H9 (cell line): ENCODE results near the gene TBC1D17. TPM values are rescaled to one million over a fixed set of nuclear protein-coding genes. Genes with fewer than 3 reads are reported as not detected.

ENCODE experiments used
- DNase-seq: peaks from one replicate; pipeline ENCODE4 v3.0.0-alpha.2; 2017
- H2AFZ ChIP-seq: one replicate; pipeline ENCODE4 v1.6.1; 2013; ENCODE audit warnings: mild to moderate bottlenecking, low read length, control low read depth, moderate library complexity
- H2AK5ac ChIP-seq: 2 replicates; pipeline ENCODE4 v1.6.1; 2013; ENCODE audit warnings: low read length, control low read depth, mixed read lengths; ENCODE audit not compliant: insufficient read length
- H2BK120ac ChIP-seq: one replicate; pipeline ENCODE4 v1.6.1; 2013; ENCODE audit warnings: low read depth, mild to moderate bottlenecking, low read length, control low read depth, inconsistent platforms; ENCODE audit not compliant: poor library complexity, severe bottlenecking
- H2BK12ac ChIP-seq: 2 replicates; pipeline ENCODE4 v1.6.1; 2013; ENCODE audit warnings: low read length, control low read depth, mixed read lengths, low read depth; ENCODE audit not compliant: insufficient read length
- H2BK15ac ChIP-seq: 2 replicates; pipeline ENCODE4 v1.6.1; 2013; ENCODE audit warnings: low read depth, low read length, control low read depth
- H2BK20ac ChIP-seq: one replicate; pipeline ENCODE4 v1.6.1; 2013; ENCODE audit warnings: low read depth, mild to moderate bottlenecking, low read length, control low read depth, inconsistent platforms; ENCODE audit not compliant: poor library complexity, severe bottlenecking
- H2BK5ac ChIP-seq: 2 replicates; pipeline ENCODE4 v1.6.1; 2013; ENCODE audit warnings: low read length, control low read depth, mixed read lengths; ENCODE audit not compliant: insufficient read length
- H3K14ac ChIP-seq: 2 replicates; pipeline ENCODE4 v1.6.1; 2013; ENCODE audit warnings: low read length, control low read depth; ENCODE audit not compliant: insufficient read depth
- H3K18ac ChIP-seq: 2 replicates; pipeline ENCODE4 v1.6.1; 2013; ENCODE audit warnings: low read depth, mild to moderate bottlenecking, mixed read lengths, low read length, control low read depth; ENCODE audit not compliant: insufficient read length
- H3K23ac ChIP-seq: 2 replicates; pipeline ENCODE4 v1.6.1; 2013; ENCODE audit warnings: low read length, control low read depth, mixed read lengths, low read depth; ENCODE audit not compliant: insufficient read length
- H3K23me2 ChIP-seq: 2 replicates; pipeline ENCODE4 v1.6.1; 2013; ENCODE audit warnings: low read depth, mild to moderate bottlenecking, mixed read lengths, low read length, control low read depth; ENCODE audit not compliant: insufficient read length, poor library complexity, severe bottlenecking
- H3K27ac ChIP-seq: 2 replicates; pipeline ENCODE4 v1.5.1; 2013; ENCODE audit warnings: low read length, control low read depth, mixed read lengths, low read depth; ENCODE audit not compliant: insufficient read length
- H3K27me3 ChIP-seq: 2 replicates; pipeline ENCODE4 v1.6.1; 2013; ENCODE audit warnings: low read length, control low read depth, inconsistent platforms; ENCODE audit not compliant: insufficient read depth
- H3K4ac ChIP-seq: 2 replicates; pipeline ENCODE4 v1.6.1; 2013; ENCODE audit warnings: low read depth, mild to moderate bottlenecking, control low read depth, inconsistent platforms, low read length, moderate library complexity
- H3K4me1 ChIP-seq: 2 replicates; pipeline ENCODE4 v1.6.1; 2013; ENCODE audit warnings: low read length, control low read depth, inconsistent platforms; ENCODE audit not compliant: insufficient read depth
- H3K4me2 ChIP-seq: 2 replicates; pipeline ENCODE4 v1.6.1; 2013; ENCODE audit warnings: low read length, control low read depth, mixed read lengths; ENCODE audit not compliant: insufficient read length, insufficient read depth
- H3K56ac ChIP-seq: 2 replicates; pipeline ENCODE4 v1.6.1; 2013; ENCODE audit warnings: low read depth, mild to moderate bottlenecking, mixed read lengths, low read length, control low read depth; ENCODE audit not compliant: insufficient read length
- H3K79me1 ChIP-seq: 2 replicates; pipeline ENCODE4 v1.6.1; 2013; ENCODE audit warnings: low read depth, mild to moderate bottlenecking, moderate library complexity, low read length, control low read depth, inconsistent platforms; ENCODE audit not compliant: insufficient read depth, poor library complexity, severe bottlenecking
- H3K79me2 ChIP-seq: 2 replicates; pipeline ENCODE4 v1.6.1; 2013; ENCODE audit warnings: low read length, control low read depth, inconsistent platforms; ENCODE audit not compliant: insufficient read depth
- H3K9ac ChIP-seq: 2 replicates; pipeline ENCODE4 v1.6.1; 2013; ENCODE audit warnings: low read length, control low read depth, mixed read lengths; ENCODE audit not compliant: insufficient read length; ENCODE audit errors: extremely low read depth
- H3K9me3 ChIP-seq: one replicate; pipeline ENCODE4 v1.6.1; 2013; ENCODE audit warnings: low read depth, low read length, inconsistent platforms; ENCODE audit not compliant: control insufficient read depth
- H3T11ph ChIP-seq: one replicate; pipeline ENCODE4 v1.6.1; 2013; ENCODE audit warnings: mild to moderate bottlenecking, low read length, control low read depth, inconsistent platforms
- H4K20me1 ChIP-seq: one replicate; pipeline ENCODE4 v1.6.1; 2013; ENCODE audit not compliant: control insufficient read depth, insufficient read length, insufficient read depth
- H4K5ac ChIP-seq: 2 replicates; pipeline ENCODE4 v1.6.1; 2013; ENCODE audit warnings: low read depth, mild to moderate bottlenecking, mixed read lengths, low read length, control low read depth; ENCODE audit not compliant: insufficient read length
- H4K8ac ChIP-seq: replicated peaks from 2 replicates; pipeline ENCODE4 v1.6.1; 2013; ENCODE audit warnings: low read length, control low read depth, mixed read lengths, low read depth; ENCODE audit not compliant: insufficient read length
- H4K91ac ChIP-seq: 2 replicates; pipeline ENCODE4 v1.6.1; 2013; ENCODE audit warnings: low read depth, mild to moderate bottlenecking, moderate library complexity, mixed read lengths, low read length, control low read depth; ENCODE audit not compliant: insufficient read length
- H3K27ac Mint-ChIP-seq, 3 experiments: 2 replicates in 2 of 3; 3 replicates in 1 of 3; pipeline ENCODE4 v1.8.0; 2020 to 2021; ENCODE audit warnings: mixed read lengths in 3 of 3, mild to moderate bottlenecking in 1 of 3, moderate library complexity in 1 of 3
- H3K27me3 Mint-ChIP-seq: 2 replicates; pipeline ENCODE4 v1.8.0; 2021; ENCODE audit warnings: low read depth, mild to moderate bottlenecking, moderate library complexity, mixed read lengths
- H3K36me3 Mint-ChIP-seq, 3 experiments: 2 replicates in 2 of 3; 3 replicates in 1 of 3; pipeline ENCODE4 v1.8.0; 2020 to 2021; ENCODE audit warnings: low read depth in 3 of 3, mixed read lengths in 3 of 3; ENCODE audit not compliant: insufficient read depth in 1 of 3
- H3K4me1 Mint-ChIP-seq, 2 experiments: 2 replicates each; pipeline ENCODE4 v1.8.0; 2020; ENCODE audit warnings: mixed read lengths in 2 of 2
- H3K4me3 Mint-ChIP-seq, 2 experiments: 2 replicates in 1 of 2; 3 replicates in 1 of 2; pipeline ENCODE4 v1.8.0; 2020 to 2021; ENCODE audit warnings: mild to moderate bottlenecking in 2 of 2, mixed read lengths in 2 of 2, moderate library complexity in 1 of 2
- H3K9me3 Mint-ChIP-seq, 2 experiments: 2 replicates in 1 of 2; 3 replicates in 1 of 2; pipeline ENCODE4 v1.8.0; 2020; ENCODE audit warnings: mild to moderate bottlenecking in 2 of 2, mixed read lengths in 2 of 2, moderate library complexity in 1 of 2
- CTCF ChIP-seq: fragments of 200-600 bp; sonication (generic); conservative IDR thresholded peaks from 3 replicates; pipeline ENCODE4 v1.8.0; 2021; ENCODE audit warnings: antibody characterized with exemption, mild to moderate bottlenecking
- WGBS: extraction: QIAGEN DNeasy Blood & Tissue Kit; methylation state at CpG from one replicate; pipeline ENCODE4 v1.1.7; 2013; ENCODE audit warnings: missing lambda C conversion rate, low lambda C conversion rate, mixed read lengths; ENCODE audit not compliant: insufficient read length; ENCODE audit errors: extremely low coverage; 5-methylcytosine and 5-hydroxymethylcytosine counted together
- total RNA-seq: library from RNA; stranded (reverse); gene quantifications from 2 replicates; pipeline ENCODE4 v1.2.1, GENCODE V29; 2021

TBC1D17 gene
- total RNA-seq, 1 experiment from 2014 or later, result 33.6 TPM

DNA sequence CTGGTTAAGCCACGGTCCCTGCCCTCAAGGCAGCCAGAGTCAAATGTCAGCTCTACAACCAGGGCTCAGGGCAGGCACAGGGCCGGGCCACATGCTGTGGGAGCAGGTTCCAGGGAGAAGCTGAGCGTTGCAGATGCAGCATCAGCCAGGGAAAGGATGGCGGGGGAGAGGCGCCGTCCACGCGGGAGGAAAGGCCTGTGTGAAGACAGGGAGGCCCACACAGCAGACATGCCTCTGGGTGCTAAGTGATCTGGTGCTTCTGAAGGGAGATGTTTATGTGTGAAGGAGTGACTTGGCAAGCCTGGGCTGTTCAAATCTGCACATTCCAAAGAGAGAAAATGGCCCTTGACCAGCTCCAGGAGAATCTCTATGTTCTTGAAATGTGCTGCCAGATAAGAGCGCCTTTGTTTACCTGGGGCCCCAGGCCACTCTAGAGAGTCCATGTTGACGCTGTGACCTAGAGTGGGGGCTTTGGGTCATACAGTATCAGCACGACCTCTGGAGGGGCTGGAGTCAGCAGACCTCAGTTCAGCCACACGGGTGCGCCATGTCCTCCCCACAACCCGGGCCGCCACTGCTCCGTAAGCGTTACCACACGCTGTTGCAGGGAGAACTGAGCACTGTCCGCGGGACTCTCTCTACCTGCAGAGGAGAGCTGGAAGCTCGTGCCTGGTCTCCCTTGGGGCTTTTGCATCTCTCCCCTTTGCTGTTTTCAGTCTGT is 35.6 kb downstream of the TBC1D17 start:
- Histone ChIP-seq H2BK120ac (no peak overlapping the region), H4K20me1 (no peaks in the 10 kb centered on the region), H3K9me3 (no peaks in the 10 kb centered on the region), H3K14ac (no peak overlapping the region), H4K5ac (no peak overlapping the region), H2BK20ac (no peak overlapping the region), H3K56ac (no peak overlapping the region), H3K23ac (no peak overlapping the region), H3K18ac (no peak overlapping the region), H2BK5ac (no peak overlapping the region), H3K27me3 (no peaks in the 10 kb centered on the region), H4K8ac (no peak overlapping the region), H3K23me2 (no peaks in the 10 kb centered on the region), H2AK5ac (no peak overlapping the region), H3T11ph (no peak overlapping the region), H3K4ac (no peak overlapping the region), H2BK12ac (no peak overlapping the region), H3K27ac (no peak overlapping the region), H3K79me1 (peaks cover 6% of the 10 kb centered on the region), H2AFZ (no peak overlapping the region), H3K4me1 (no peaks in the 10 kb centered on the region), H4K91ac (no peak overlapping the region), H3K4me2 (no peak overlapping the region), H2BK15ac (no peak overlapping the region), H3K9ac (no peak overlapping the region), H3K79me2 (no peaks in the 10 kb centered on the region; the same call in 1 of the 2 replicates)
- Mint-ChIP-seq H3K9me3 (peaks cover 0 to 3% of the 10 kb centered on the region in 2 experiments; a peak in 1 of 5 replicates), H3K4me1 (peaks cover 8 to 22% of the 10 kb centered on the region in 2 experiments), H3K27ac (peak overlapping the region in 2 of 3 experiments; percentile 65 to 71; a peak in 2 of 7 replicates), H3K36me3 (peaks cover 60 to 86% (median 85%) of the 10 kb centered on the region in 3 experiments), H3K4me3 (no peak overlapping the region), H3K27me3 (no peaks in the 10 kb centered on the region)
- DNase-seq, result peak; percentile 74
- TF ChIP-seq CTCF, result peak; percentile 59
- no CpG with 5 or more reads among the region's 21 CpGs for WGBS
